Keratinocyte (primary cell): Measurements from ENCODE around the gene TUBGCP5.
"Not testable (repeated sequence)": the region's sequence is repeated elsewhere in the genome, so short reads cannot be mapped to it uniquely, and the experiment has no call there.

ENCODE experiments used
- EZH2 ChIP-seq: IDR thresholded peaks from one replicate; pipeline ENCODE4 v1.6.1; 2012; ENCODE audit warnings: inconsistent platforms, mild to moderate bottlenecking, low read length, moderate library complexity
- TF ChIP-seq, protein P1 (sequence below), 3 experiments: IDR thresholded peaks in 1 of 3; conservative IDR thresholded peaks in 1 of 3; optimal IDR thresholded peaks in 1 of 3; 2 replicates in 2 of 3; 3 replicates in 1 of 3; pipeline versions ENCODE3 to v1.5.1; 2011; ENCODE audit warnings: low read length in 3 of 3, mild to moderate bottlenecking in 3 of 3, moderate library complexity in 2 of 3, control low read depth in 1 of 3, inconsistent platforms in 1 of 3; ENCODE audit not compliant: insufficient read depth in 2 of 3; ENCODE audit errors: extremely low read depth in 1 of 3

DNA sequence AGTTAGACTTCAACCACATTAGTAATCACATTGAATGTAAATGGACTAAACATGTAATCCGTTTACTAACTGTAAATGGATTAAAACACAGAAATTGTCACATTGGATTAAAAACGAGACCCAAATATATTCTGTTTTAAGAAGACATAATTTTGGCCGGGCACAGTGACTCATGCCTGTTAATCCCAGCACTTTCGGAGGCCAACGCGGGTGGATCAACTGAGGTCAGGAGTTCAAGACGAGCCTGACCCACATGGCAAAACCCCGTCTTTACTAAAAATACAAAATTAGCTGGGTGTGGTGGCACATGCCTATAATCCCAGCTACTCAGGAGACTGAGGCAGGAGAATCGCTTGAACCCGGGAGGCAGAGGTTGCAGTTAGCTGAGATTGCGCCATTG, 57.4 kb downstream of the TUBGCP5 start:
- TF ChIP-seq, protein P1, sequence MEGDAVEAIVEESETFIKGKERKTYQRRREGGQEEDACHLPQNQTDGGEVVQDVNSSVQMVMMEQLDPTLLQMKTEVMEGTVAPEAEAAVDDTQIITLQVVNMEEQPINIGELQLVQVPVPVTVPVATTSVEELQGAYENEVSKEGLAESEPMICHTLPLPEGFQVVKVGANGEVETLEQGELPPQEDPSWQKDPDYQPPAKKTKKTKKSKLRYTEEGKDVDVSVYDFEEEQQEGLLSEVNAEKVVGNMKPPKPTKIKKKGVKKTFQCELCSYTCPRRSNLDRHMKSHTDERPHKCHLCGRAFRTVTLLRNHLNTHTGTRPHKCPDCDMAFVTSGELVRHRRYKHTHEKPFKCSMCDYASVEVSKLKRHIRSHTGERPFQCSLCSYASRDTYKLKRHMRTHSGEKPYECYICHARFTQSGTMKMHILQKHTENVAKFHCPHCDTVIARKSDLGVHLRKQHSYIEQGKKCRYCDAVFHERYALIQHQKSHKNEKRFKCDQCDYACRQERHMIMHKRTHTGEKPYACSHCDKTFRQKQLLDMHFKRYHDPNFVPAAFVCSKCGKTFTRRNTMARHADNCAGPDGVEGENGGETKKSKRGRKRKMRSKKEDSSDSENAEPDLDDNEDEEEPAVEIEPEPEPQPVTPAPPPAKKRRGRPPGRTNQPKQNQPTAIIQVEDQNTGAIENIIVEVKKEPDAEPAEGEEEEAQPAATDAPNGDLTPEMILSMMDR (optimal IDR thresholded peaks at IDR 0.05 in 1 of 3, IDR thresholded peaks at IDR 0.05 in 1 of 3, conservative IDR thresholded peaks at IDR 0.05 in 1 of 3; ENCODE audit: extremely low read depth in 1 of 3, insufficient read depth in 2 of 3, low read length in 3 of 3) = not testable (repeated sequence)
- not testable (repeated sequence) for TF ChIP-seq EZH2
